ENCODE data around the gene RTKN2. TPM values are rescaled to one million over a fixed set of nuclear protein-coding genes. Genes with fewer than 3 reads are reported as not detected.

Gene RTKN2
- total RNA-seq, 1 experiment from 2014 or later = 21.3 TPM

- POLR2A ChIA-PET = interaction anchor here (0.7 kb wide), 1 partner anchor 109 kb away, joined by 5 read pairs; no protein-coding TSS in a partner anchor
Measured at GRCh38 chr10:62189131-62189530, 79.5 kb downstream of the RTKN2 start.

GRCh38 chr10:62188021-62188616, 80.5 kb downstream of the RTKN2 start:
- H3K27me3 ChIP-seq (ENCODE audit: control insufficient read depth, insufficient read depth, low read length) = no peaks in the 10 kb centered on the region
- POLR2A ChIA-PET = interaction anchor here (0.7 kb wide), 1 partner anchor 108 kb away, joined by 5 read pairs; no protein-coding TSS in a partner anchor
- H3K27ac ChIP-seq (ENCODE audit: low read length) = peak overlapping the region; percentile 63; the same call in 1 of the 2 replicates
- intact Hi-C loops (cut with micrococcal nuclease; ENCODE audit: unreplicated experiment) (no loop called here), in situ Hi-C loops (cut with HindIII; ENCODE audit: low pct_unique_long_range_greater_than_20kb, low sequenced_read_pairs) (no loop called here)
- TF ChIP-seq TCF7L2 (IDR thresholded peaks at IDR 0.05; ENCODE audit: low read depth, low read length) = no peak
- no peak for TF ChIP-seq POLR2AphosphoS5 (IDR thresholded peaks at IDR 0.05; ENCODE audit: low read depth, low read length)
- TF ChIP-seq CTCF (IDR thresholded peaks at IDR 0.05) = no peak
- no peak for TF ChIP-seq SIN3A (IDR thresholded peaks at IDR 0.05; ENCODE audit: borderline replicate concordance, insufficient read depth, low read depth, low read length)
- TF ChIP-seq, protein P1, sequence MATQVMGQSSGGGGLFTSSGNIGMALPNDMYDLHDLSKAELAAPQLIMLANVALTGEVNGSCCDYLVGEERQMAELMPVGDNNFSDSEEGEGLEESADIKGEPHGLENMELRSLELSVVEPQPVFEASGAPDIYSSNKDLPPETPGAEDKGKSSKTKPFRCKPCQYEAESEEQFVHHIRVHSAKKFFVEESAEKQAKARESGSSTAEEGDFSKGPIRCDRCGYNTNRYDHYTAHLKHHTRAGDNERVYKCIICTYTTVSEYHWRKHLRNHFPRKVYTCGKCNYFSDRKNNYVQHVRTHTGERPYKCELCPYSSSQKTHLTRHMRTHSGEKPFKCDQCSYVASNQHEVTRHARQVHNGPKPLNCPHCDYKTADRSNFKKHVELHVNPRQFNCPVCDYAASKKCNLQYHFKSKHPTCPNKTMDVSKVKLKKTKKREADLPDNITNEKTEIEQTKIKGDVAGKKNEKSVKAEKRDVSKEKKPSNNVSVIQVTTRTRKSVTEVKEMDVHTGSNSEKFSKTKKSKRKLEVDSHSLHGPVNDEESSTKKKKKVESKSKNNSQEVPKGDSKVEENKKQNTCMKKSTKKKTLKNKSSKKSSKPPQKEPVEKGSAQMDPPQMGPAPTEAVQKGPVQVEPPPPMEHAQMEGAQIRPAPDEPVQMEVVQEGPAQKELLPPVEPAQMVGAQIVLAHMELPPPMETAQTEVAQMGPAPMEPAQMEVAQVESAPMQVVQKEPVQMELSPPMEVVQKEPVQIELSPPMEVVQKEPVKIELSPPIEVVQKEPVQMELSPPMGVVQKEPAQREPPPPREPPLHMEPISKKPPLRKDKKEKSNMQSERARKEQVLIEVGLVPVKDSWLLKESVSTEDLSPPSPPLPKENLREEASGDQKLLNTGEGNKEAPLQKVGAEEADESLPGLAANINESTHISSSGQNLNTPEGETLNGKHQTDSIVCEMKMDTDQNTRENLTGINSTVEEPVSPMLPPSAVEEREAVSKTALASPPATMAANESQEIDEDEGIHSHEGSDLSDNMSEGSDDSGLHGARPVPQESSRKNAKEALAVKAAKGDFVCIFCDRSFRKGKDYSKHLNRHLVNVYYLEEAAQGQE (IDR thresholded peaks at IDR 0.05; ENCODE audit: insufficient read depth in 1 of 2, low read depth in 2 of 2, low read length in 1 of 2) = no peak
- peaks cover 5% of the 10 kb centered on the region for H3K4me1 ChIP-seq (ENCODE audit: control insufficient read depth, insufficient read depth, low read length)
- no peaks in the 10 kb centered on the region; the same call in 1 of the 2 replicates for H3K36me3 ChIP-seq (ENCODE audit: control insufficient read depth, insufficient read depth, low read length)
- CTCF ChIA-PET = no interaction called here
- no peak for ATAC-seq
- H3K4me3 ChIP-seq (ENCODE audit: low read depth in 2 of 2, low read length in 2 of 2) = no peak overlapping the region
- BruUV-seq (replicated peaks) = no TSS peak
- no peak for DNase-seq (ENCODE audit: low read depth, low spot score)
- H3K9me3 ChIP-seq (ENCODE audit: control insufficient read depth, insufficient read depth, low read depth, low read length) = 0 out of 2 replicates have a peak, but pooled peaks cover 3% of the 10 kb centered on the region

More at GRCh38 chr10:62189131-62189530, 79.5 kb downstream of the RTKN2 start:
- no TSS peak for BruUV-seq (replicated peaks)
- H3K9me3 ChIP-seq (ENCODE audit: control insufficient read depth, insufficient read depth, low read depth, low read length) = 0 out of 2 replicates have a peak, but pooled peaks cover 3% of the 10 kb centered on the region
- H3K27me3 ChIP-seq (ENCODE audit: control insufficient read depth, insufficient read depth, low read length) = no peaks in the 10 kb centered on the region
- no peak overlapping the region for H3K4me3 ChIP-seq (ENCODE audit: low read depth in 2 of 2, low read length in 2 of 2)
- H3K4me1 ChIP-seq (ENCODE audit: control insufficient read depth, insufficient read depth, low read length) = no peaks in the 10 kb centered on the region; the same call in 1 of the 2 replicates
- in situ Hi-C loops (cut with HindIII; ENCODE audit: low pct_unique_long_range_greater_than_20kb, low sequenced_read_pairs) = no loop called here
- CTCF ChIA-PET = no interaction called here
- no peak overlapping the region; the same call in 1 of the 2 replicates for H3K27ac ChIP-seq (ENCODE audit: low read length)
- TF ChIP-seq, protein P1 (IDR thresholded peaks at IDR 0.05; ENCODE audit: insufficient read depth in 1 of 2, low read depth in 2 of 2, low read length in 1 of 2) = no peak
- TF ChIP-seq CTCF (IDR thresholded peaks at IDR 0.05) (no peak), TCF7L2 (IDR thresholded peaks at IDR 0.05; ENCODE audit: low read depth, low read length) (no peak), SIN3A (IDR thresholded peaks at IDR 0.05; ENCODE audit: borderline replicate concordance, insufficient read depth, low read depth, low read length) (no peak), POLR2AphosphoS5 (IDR thresholded peaks at IDR 0.05; ENCODE audit: low read depth, low read length) (no peak)
- H3K36me3 ChIP-seq (ENCODE audit: control insufficient read depth, insufficient read depth, low read length) = peaks cover 5% of the 10 kb centered on the region
- ATAC-seq (no peak), DNase-seq (ENCODE audit: low read depth, low spot score) (no peak)
- intact Hi-C loops (cut with micrococcal nuclease; ENCODE audit: unreplicated experiment) = no loop called here

All from Panc1 (cell line).